Spleen (tissue), 13 donors: ENCODE measurements around the gene CTTN. TPM values are rescaled to one million over a fixed set of nuclear protein-coding genes. Genes with fewer than 3 reads are reported as not detected.

ENCODE experiments used
- DNase-seq: peaks from one replicate; pipeline ENCODE4 v3.0.0-alpha.2; 2020
- H3K27ac ChIP-seq, 8 donors: fragments of 200-600 bp; sonication (generic) in 7 of 8; 1 replicate in 4 of 8; 2 replicates in 4 of 8; pipeline versions ENCODE4 v1.5.0 to v1.8.0; 2016 to 2021; ENCODE audit warnings: inconsistent platforms in 4 of 8, mild to moderate bottlenecking in 4 of 8, moderate library complexity in 1 of 8
- H3K27me3 ChIP-seq, 7 donors: fragments of 200-600 bp; sonication (generic) in 6 of 7; replicated peaks in 1 of 7; 1 replicate in 4 of 7; 2 replicates in 3 of 7; pipeline versions ENCODE4 v1.5.0 to v1.8.0; 2016 to 2021; ENCODE audit warnings: inconsistent platforms in 3 of 7, mild to moderate bottlenecking in 1 of 7
- H3K36me3 ChIP-seq, 6 donors: fragments of 200-600 bp; sonication (generic) in 5 of 6; 1 replicate in 4 of 6; 2 replicates in 2 of 6; pipeline versions ENCODE4 v1.5.0 to v1.8.0; 2016 to 2021; ENCODE audit warnings: inconsistent platforms in 2 of 6
- H3K4me1 ChIP-seq, 6 donors: fragments of 200-600 bp; sonication (generic) in 5 of 6; 1 replicate in 3 of 6; 2 replicates in 3 of 6; pipeline versions ENCODE4 v1.5.0 to v1.8.0; 2016 to 2021; ENCODE audit warnings: inconsistent platforms in 3 of 6
- H3K4me3 ChIP-seq, 8 donors: fragments of 200-600 bp; sonication (generic) in 7 of 8; 1 replicate in 4 of 8; 2 replicates in 4 of 8; pipeline versions ENCODE4 v1.5.0 to v1.8.0; 2016 to 2021; ENCODE audit warnings: inconsistent platforms in 4 of 8, mild to moderate bottlenecking in 4 of 8, moderate library complexity in 2 of 8
- H3K9me3 ChIP-seq, 8 donors: fragments of 200-600 bp; sonication (generic) in 7 of 8; 1 replicate in 4 of 8; 2 replicates in 4 of 8; pipeline versions ENCODE4 v1.5.0 to v1.8.0; 2016 to 2021; ENCODE audit warnings: inconsistent platforms in 4 of 8
- POLR2A ChIP-seq, 3 donors: fragments of 450-650 bp; IDR thresholded peaks; one replicate each; pipeline ENCODE4 v1.5.1; 2017; ENCODE audit warnings: antibody characterized with exemption in 3 of 3, mild to moderate bottlenecking in 1 of 3
- POLR2AphosphoS5 ChIP-seq, 3 donors: sonication (generic); formaldehyde crosslinking; IDR thresholded peaks; one replicate each; pipeline ENCODE4 v1.5.1; 2017; ENCODE audit warnings: antibody characterized with exemption in 3 of 3
- WGBS, 5 donors: extraction: QIAGEN DNeasy Blood & Tissue Kit in 3 of 5; methylation state at CpG; one replicate each; pipeline versions ENCODE4 v1.1.5 to v1.1.7; 2013 to 2018; 5-methylcytosine and 5-hydroxymethylcytosine counted together
- intact Hi-C: fragments of 100-400 bp; cut with DNase I; formaldehyde crosslinking; loops from one replicate; pipeline ENCODE4 v1.15.0; 2023; ENCODE audit warnings: low total_unique reads
- long read RNA-seq, 2 donors: transcript quantifications; one replicate each; lab custom pipeline, GENCODE V29; 2026
- polyA plus RNA-seq, 3 donors: library from polyadenylated mRNA; stranded (reverse); fragments of 200-250 nt; gene quantifications; one replicate each; pipeline ENCODE4 v1.2.1, GENCODE V29; 2013
- total RNA-seq, 7 donors: library from RNA; depleted of rRNA in 3 of 7; stranded (reverse); fragments of >200 nt in 3 of 7; fragmentation: NEBNext Ultra II Directional in 4 of 7; extraction: Animal tissue kit (Norgen Biotek cat#: 25700) in 4 of 7; gene quantifications; one replicate each; pipeline versions ENCODE4 v1.1.0 to v1.2.1, GENCODE V29; 2016 to 2021
- TF ChIP-seq, protein P1 (sequence below), 11 experiments: fragments of 200-600 bp in 7 of 11; fragments of 450-650 bp in 4 of 11; sonication (generic) in 4 of 11; IDR thresholded peaks in 8 of 11; conservative IDR thresholded peaks in 3 of 11; 1 replicate in 7 of 11; 2 replicates in 4 of 11; pipeline versions ENCODE4 v1.4.0 to v1.8.0; 2016 to 2021; ENCODE audit warnings: antibody characterized with exemption in 11 of 11, inconsistent platforms in 4 of 11, mild to moderate bottlenecking in 1 of 11
- donor health status: healthy with polysubstance abuse.
- donor health status: DM: no; HTN: no; CAD: no; lungs with moderate emphysema.
- donor health status: DM: no; HTN: no; CAD: no.
- donor health status: Bipolar disorder and iron deficiency.
- donor health status: healthy.
- donor health status: DM: no; HTN: no; CAD: no.
- donor health status: DM: yes; HTN: yes; CAD: no.

Gene CTTN
- total RNA-seq (100 to 1,000 TPM in 5 of 7 donors, 10 to 100 TPM in 2; 89.2 to 149 (median 115) TPM), polyA plus RNA-seq (10 to 100 TPM; 18.4 to 52.5 (median 30.3) TPM)
- long read RNA-seq, donor 1, transcript CTTN-206 (4 exons, 1,087 nt) = major isoform, 6 of 26 reads
- long read RNA-seq, donor 1, partial matches to known transcripts = 11 of 26 reads
- long read RNA-seq, donor 1, other reads (novel, unspliced or antisense) = 0 of 26 reads
- long read RNA-seq, donor 2, partial matches to known transcripts = 0 of 6 reads
- long read RNA-seq, donor 2, other reads (novel, unspliced or antisense) = 0 of 6 reads

GRCh38 chr11:70397983-70398833 is at the start of gene CTTN:
CTTN (plus strand) TSS chr11:70398529; CDS start chr11:70407298, 8,769 bp downstream.
- Histone ChIP-seq H3K27me3 (peaks cover 0 to 88% (median 31%) of the 10 kb centered on the region in 7 donors), H3K4me1 (peaks cover 12 to 67% (median 47%) of the 10 kb centered on the region in 6 donors), H3K9me3 (no peaks in the 10 kb centered on the region), H3K36me3 (no peaks in the 10 kb centered on the region), H3K4me3 (peak within 1 kb of the TSS; percentile 57 to 86 (median 65)), H3K27ac (peak within 1 kb of the TSS; percentile 22 to 86 (median 70))
- TF ChIP-seq POLR2A (IDR thresholded peaks at IDR 0.05) = no peak
- TF ChIP-seq, protein P1, sequence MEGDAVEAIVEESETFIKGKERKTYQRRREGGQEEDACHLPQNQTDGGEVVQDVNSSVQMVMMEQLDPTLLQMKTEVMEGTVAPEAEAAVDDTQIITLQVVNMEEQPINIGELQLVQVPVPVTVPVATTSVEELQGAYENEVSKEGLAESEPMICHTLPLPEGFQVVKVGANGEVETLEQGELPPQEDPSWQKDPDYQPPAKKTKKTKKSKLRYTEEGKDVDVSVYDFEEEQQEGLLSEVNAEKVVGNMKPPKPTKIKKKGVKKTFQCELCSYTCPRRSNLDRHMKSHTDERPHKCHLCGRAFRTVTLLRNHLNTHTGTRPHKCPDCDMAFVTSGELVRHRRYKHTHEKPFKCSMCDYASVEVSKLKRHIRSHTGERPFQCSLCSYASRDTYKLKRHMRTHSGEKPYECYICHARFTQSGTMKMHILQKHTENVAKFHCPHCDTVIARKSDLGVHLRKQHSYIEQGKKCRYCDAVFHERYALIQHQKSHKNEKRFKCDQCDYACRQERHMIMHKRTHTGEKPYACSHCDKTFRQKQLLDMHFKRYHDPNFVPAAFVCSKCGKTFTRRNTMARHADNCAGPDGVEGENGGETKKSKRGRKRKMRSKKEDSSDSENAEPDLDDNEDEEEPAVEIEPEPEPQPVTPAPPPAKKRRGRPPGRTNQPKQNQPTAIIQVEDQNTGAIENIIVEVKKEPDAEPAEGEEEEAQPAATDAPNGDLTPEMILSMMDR (IDR thresholded peaks at IDR 0.05 in 8 of 11, conservative IDR thresholded peaks at IDR 0.05 in 3 of 11) = peak in 1 of 11 experiments; percentile 26
- TF ChIP-seq POLR2AphosphoS5 (IDR thresholded peaks at IDR 0.05) = peak; percentile 72 to 89 (median 79)
- intact Hi-C loops = no loop called here
- peak; percentile 94 for DNase-seq
- WGBS, 5 donors = 0 to 1% (median 1%) methylated on average over 28 to 93 of the region's 93 CpGs

- Histone ChIP-seq H3K36me3 (peaks cover 6 to 98% (median 61%) of the 10 kb centered on the region in 6 donors), H3K4me1 (peaks cover 0 to 14% (median 2%) of the 10 kb centered on the region in 6 donors), H3K27ac (no peak overlapping the region), H3K27me3 (no peaks in the 10 kb centered on the region), H3K4me3 (no peak overlapping the region), H3K9me3 (no peaks in the 10 kb centered on the region)
- no peak for DNase-seq
- WGBS, 5 donors = 81 to 96% (median 89%) methylated on average over 1 of the region's 1 CpG
- intact Hi-C loops = no loop called here
- TF ChIP-seq POLR2A (IDR thresholded peaks at IDR 0.05) = no peak
- TF ChIP-seq POLR2AphosphoS5 (IDR thresholded peaks at IDR 0.05) = no peak
- TF ChIP-seq, protein P1 (IDR thresholded peaks at IDR 0.05 in 8 of 11, conservative IDR thresholded peaks at IDR 0.05 in 3 of 11) = no peak
Observed at GRCh38 chr11:70348608-70349007, 49.7 kb upstream of the CTTN start.

GRCh38 chr11:70351646-70352045 is 46.7 kb upstream of the CTTN start:
- Histone ChIP-seq H3K4me1 (peaks cover 0 to 14% (median 2%) of the 10 kb centered on the region in 6 donors), H3K9me3 (no peaks in the 10 kb centered on the region), H3K4me3 (no peak overlapping the region), H3K36me3 (peaks cover 0 to 100% (median 65%) of the 10 kb centered on the region in 6 donors), H3K27ac (peak overlapping the region in 2 of 8 donors; percentile 19 to 51), H3K27me3 (no peaks in the 10 kb centered on the region)
- intact Hi-C loops = no loop called here
- TF ChIP-seq, protein P1 (IDR thresholded peaks at IDR 0.05 in 8 of 11, conservative IDR thresholded peaks at IDR 0.05 in 3 of 11) = no peak
- no peak for TF ChIP-seq POLR2A (IDR thresholded peaks at IDR 0.05)
- TF ChIP-seq POLR2AphosphoS5 (IDR thresholded peaks at IDR 0.05) = no peak
- 59 to 86% (median 72%) methylated on average over 3 of the region's 3 CpGs for WGBS, 5 donors
- no peak for DNase-seq
